ENCODE measurements around the gene STK10. TPM values are rescaled to one million over a fixed set of nuclear protein-coding genes. Genes with fewer than 3 reads are reported as not detected.

STK10 gene
- total and polyA plus RNA-seq, 9 of the 15 experiments (the other 6 are each of a cell fraction or from before 2014, with no cell fraction given) = 0.30 to 6.7 (median 2.4) TPM

DNA sequence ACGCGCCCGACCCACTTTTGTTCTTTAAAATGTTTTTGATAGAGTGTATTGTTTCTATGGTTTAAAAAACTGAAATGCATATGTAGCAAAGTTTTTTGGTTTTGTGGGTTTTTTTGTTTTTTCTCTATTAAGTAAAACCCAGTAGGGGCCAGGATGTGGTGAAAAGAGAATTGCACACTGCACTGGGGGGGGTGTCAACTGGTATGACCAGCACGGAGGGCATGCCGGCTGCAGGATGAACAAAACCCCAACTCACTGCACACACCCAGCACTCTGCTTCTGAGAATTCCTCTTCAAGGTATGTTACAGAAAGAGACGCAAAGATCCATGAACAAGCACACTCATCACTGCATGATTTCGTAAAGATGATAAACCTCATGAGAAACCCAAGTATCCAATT, 75.0 kb downstream of the STK10 start:
- ATAC-seq (no peak), DNase-seq (ENCODE audit: extremely low read depth in 1 of 4, low spot score in 3 of 4) (no peak), FAIRE-seq (no peak)
- Histone ChIP-seq H2AFZ (ENCODE audit: low read depth, low read length) (no peak overlapping the region), H3K36me3 (ENCODE audit: control insufficient read depth, insufficient read depth, low read length) (no peaks in the 10 kb centered on the region), H3K27me3 (ENCODE audit: control insufficient read depth in 2 of 2, insufficient read depth in 2 of 2, low read length in 2 of 2) (0 out of 5 replicates have a peak, but pooled peaks cover 0 to 5% of the 10 kb centered on the region in 2 experiments), H4K20me1 (replicated peaks; ENCODE audit: control insufficient read depth, insufficient read depth, low read length) (no peaks in the 10 kb centered on the region), H3K4me2 (ENCODE audit: insufficient read depth, low read length) (no peak overlapping the region), H3K9me3 (replicated peaks; ENCODE audit: control insufficient read depth, insufficient read depth, low read depth, low read length) (no peaks in the 10 kb centered on the region), H3K4me3 (no peak overlapping the region), H3K79me2 (ENCODE audit: control insufficient read depth, insufficient read depth, low read length) (no peaks in the 10 kb centered on the region), H3K4me1 (replicated peaks in 1 of 2; ENCODE audit: control insufficient read depth in 2 of 2, insufficient read depth in 2 of 2, low read length in 2 of 2) (peaks cover 19 to 21% of the 10 kb centered on the region in 2 experiments; a peak in 4 of 5 replicates), H3K27ac (ENCODE audit: extremely low read depth, low read depth, low read length) (no peak overlapping the region), H3K9me1 (ENCODE audit: control insufficient read depth, insufficient read depth, low read length) (no peaks in the 10 kb centered on the region), H3K9ac (ENCODE audit: insufficient read depth in 1 of 2, low read depth in 2 of 2, low read length in 2 of 2) (no peak overlapping the region)
- ChIA-PET CTCF (ENCODE audit: low intra/inter-chr PET ratio) (interaction anchor here (0.7 kb wide), 1 partner anchor 79 kb away, joined by 4 read pairs; no protein-coding TSS in a partner anchor), POLR2A (interaction anchor here (1.3 kb wide), 1 partner anchor 10 kb away, joined by 6 read pairs; no protein-coding TSS in a partner anchor)
- intact Hi-C loops (cut with micrococcal nuclease) = loop anchor here (5.0 kb wide), 1 partner anchor 39 kb away; no protein-coding TSS in a partner anchor
- in situ Hi-C loops (cut with MboI) = loop anchor here (5.0 to 10.0 kb wide), 2 partner anchors 74 to 252 kb away; partner anchors contain the start of gene STK10
- BruUV-seq (replicated peaks) = no TSS peak
- WGBS (ENCODE audit: insufficient coverage, low coverage, missing lambda C conversion rate) = 65% methylated on average over 7 of the region's 7 CpGs
- TF ChIP-seq ZNF274 (IDR thresholded peaks at IDR 0.05; ENCODE audit: borderline replicate concordance, low read depth, low read length) (no peak), LEF1 (IDR thresholded peaks at IDR 0.05) (no peak), ILF3 (IDR thresholded peaks at IDR 0.05; ENCODE audit: borderline replicate concordance) (no peak), ETV1 (tag; conservative IDR thresholded peaks at IDR 0.05; ENCODE audit: low read depth) (no peak), HDGF (IDR thresholded peaks at IDR 0.05) (no peak), RBM22 (IDR thresholded peaks at IDR 0.05; ENCODE audit: low read depth, low read length, poor library complexity, severe bottlenecking) (no peak), OTX1 (CRISPR knock-in tag; IDR thresholded peaks at IDR 0.05) (no peak), MAFG (tag; conservative IDR thresholded peaks at IDR 0.05) (no peak), SREBF1 (IDR thresholded peaks at IDR 0.05; ENCODE audit: borderline replicate concordance, low read depth, low read length) (no peak), NFRKB (IDR thresholded peaks at IDR 0.05; ENCODE audit: low read depth) (no peak)
- TF ChIP-seq, protein P1, sequence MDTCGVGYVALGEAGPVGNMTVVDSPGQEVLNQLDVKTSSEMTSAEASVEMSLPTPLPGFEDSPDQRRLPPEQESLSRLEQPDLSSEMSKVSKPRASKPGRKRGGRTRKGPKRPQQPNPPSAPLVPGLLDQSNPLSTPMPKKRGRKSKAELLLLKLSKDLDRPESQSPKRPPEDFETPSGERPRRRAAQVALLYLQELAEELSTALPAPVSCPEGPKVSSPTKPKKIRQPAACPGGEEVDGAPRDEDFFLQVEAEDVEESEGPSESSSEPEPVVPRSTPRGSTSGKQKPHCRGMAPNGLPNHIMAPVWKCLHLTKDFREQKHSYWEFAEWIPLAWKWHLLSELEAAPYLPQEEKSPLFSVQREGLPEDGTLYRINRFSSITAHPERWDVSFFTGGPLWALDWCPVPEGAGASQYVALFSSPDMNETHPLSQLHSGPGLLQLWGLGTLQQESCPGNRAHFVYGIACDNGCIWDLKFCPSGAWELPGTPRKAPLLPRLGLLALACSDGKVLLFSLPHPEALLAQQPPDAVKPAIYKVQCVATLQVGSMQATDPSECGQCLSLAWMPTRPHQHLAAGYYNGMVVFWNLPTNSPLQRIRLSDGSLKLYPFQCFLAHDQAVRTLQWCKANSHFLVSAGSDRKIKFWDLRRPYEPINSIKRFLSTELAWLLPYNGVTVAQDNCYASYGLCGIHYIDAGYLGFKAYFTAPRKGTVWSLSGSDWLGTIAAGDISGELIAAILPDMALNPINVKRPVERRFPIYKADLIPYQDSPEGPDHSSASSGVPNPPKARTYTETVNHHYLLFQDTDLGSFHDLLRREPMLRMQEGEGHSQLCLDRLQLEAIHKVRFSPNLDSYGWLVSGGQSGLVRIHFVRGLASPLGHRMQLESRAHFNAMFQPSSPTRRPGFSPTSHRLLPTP (IDR thresholded peaks at IDR 0.05; ENCODE audit: borderline replicate concordance, extremely low read depth, insufficient read length) = no peak
- TF ChIP-seq, protein P2, sequence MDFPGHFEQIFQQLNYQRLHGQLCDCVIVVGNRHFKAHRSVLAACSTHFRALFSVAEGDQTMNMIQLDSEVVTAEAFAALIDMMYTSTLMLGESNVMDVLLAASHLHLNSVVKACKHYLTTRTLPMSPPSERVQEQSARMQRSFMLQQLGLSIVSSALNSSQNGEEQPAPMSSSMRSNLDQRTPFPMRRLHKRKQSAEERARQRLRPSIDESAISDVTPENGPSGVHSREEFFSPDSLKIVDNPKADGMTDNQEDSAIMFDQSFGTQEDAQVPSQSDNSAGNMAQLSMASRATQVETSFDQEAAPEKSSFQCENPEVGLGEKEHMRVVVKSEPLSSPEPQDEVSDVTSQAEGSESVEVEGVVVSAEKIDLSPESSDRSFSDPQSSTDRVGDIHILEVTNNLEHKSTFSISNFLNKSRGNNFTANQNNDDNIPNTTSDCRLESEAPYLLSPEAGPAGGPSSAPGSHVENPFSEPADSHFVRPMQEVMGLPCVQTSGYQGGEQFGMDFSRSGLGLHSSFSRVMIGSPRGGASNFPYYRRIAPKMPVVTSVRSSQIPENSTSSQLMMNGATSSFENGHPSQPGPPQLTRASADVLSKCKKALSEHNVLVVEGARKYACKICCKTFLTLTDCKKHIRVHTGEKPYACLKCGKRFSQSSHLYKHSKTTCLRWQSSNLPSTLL (IDR thresholded peaks at IDR 0.05) = no peak
- TF ChIP-seq, protein P3, sequence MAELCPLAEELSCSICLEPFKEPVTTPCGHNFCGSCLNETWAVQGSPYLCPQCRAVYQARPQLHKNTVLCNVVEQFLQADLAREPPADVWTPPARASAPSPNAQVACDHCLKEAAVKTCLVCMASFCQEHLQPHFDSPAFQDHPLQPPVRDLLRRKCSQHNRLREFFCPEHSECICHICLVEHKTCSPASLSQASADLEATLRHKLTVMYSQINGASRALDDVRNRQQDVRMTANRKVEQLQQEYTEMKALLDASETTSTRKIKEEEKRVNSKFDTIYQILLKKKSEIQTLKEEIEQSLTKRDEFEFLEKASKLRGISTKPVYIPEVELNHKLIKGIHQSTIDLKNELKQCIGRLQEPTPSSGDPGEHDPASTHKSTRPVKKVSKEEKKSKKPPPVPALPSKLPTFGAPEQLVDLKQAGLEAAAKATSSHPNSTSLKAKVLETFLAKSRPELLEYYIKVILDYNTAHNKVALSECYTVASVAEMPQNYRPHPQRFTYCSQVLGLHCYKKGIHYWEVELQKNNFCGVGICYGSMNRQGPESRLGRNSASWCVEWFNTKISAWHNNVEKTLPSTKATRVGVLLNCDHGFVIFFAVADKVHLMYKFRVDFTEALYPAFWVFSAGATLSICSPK (IDR thresholded peaks at IDR 0.05; ENCODE audit: borderline replicate concordance) = no peak
- TF ChIP-seq, protein P4, sequence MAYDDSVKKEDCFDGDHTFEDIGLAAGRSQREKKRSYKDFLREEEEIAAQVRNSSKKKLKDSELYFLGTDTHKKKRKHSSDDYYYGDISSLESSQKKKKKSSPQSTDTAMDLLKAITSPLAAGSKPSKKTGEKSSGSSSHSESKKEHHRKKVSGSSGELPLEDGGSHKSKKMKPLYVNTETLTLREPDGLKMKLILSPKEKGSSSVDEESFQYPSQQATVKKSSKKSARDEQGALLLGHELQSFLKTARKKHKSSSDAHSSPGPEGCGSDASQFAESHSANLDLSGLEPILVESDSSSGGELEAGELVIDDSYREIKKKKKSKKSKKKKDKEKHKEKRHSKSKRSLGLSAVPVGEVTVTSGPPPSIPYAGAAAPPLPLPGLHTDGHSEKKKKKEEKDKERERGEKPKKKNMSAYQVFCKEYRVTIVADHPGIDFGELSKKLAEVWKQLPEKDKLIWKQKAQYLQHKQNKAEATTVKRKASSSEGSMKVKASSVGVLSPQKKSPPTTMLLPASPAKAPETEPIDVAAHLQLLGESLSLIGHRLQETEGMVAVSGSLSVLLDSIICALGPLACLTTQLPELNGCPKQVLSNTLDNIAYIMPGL (CRISPR knock-in tag; IDR thresholded peaks at IDR 0.05) = no peak
